Measurements from ENCODE around the gene FZD10. TPM values are rescaled to one million over a fixed set of nuclear protein-coding genes. Genes with fewer than 3 reads are reported as not detected.

Gene FZD10
- total RNA-seq, 1 experiment from 2014 or later: not detected

GRCh38 chr12:130169924-130170323, 7.7 kb downstream of the FZD10 start:
- DNase-seq (ENCODE audit: low read depth, low spot score) (no peak), ATAC-seq (no peak)
- intact Hi-C loops (cut with micrococcal nuclease; ENCODE audit: unreplicated experiment) (no loop called here), in situ Hi-C loops (cut with HindIII; ENCODE audit: low pct_unique_long_range_greater_than_20kb, low sequenced_read_pairs) (no loop called here)
- Histone ChIP-seq H3K9me3 (ENCODE audit: control insufficient read depth, insufficient read depth, low read depth, low read length) (no peaks in the 10 kb centered on the region), H3K27ac (ENCODE audit: low read length) (no peak overlapping the region), H3K4me1 (ENCODE audit: control insufficient read depth, insufficient read depth, low read length) (no peaks in the 10 kb centered on the region), H3K36me3 (ENCODE audit: control insufficient read depth, insufficient read depth, low read length) (no peaks in the 10 kb centered on the region), H3K27me3 (ENCODE audit: control insufficient read depth, insufficient read depth, low read length) (peaks cover 5% of the 10 kb centered on the region), H3K4me3 (ENCODE audit: low read depth in 2 of 2, low read length in 2 of 2) (no peak overlapping the region)
- BruUV-seq (replicated peaks): no TSS peak
- ChIA-PET POLR2A (no interaction called here), CTCF (no interaction called here)
- TF ChIP-seq CTCF (IDR thresholded peaks at IDR 0.05): no peak
- no peak for TF ChIP-seq TCF7L2 (IDR thresholded peaks at IDR 0.05; ENCODE audit: low read depth, low read length)
- no peak for TF ChIP-seq SIN3A (IDR thresholded peaks at IDR 0.05; ENCODE audit: borderline replicate concordance, insufficient read depth, low read depth, low read length)
- no peak for TF ChIP-seq POLR2AphosphoS5 (IDR thresholded peaks at IDR 0.05; ENCODE audit: low read depth, low read length)
- TF ChIP-seq, protein P1, sequence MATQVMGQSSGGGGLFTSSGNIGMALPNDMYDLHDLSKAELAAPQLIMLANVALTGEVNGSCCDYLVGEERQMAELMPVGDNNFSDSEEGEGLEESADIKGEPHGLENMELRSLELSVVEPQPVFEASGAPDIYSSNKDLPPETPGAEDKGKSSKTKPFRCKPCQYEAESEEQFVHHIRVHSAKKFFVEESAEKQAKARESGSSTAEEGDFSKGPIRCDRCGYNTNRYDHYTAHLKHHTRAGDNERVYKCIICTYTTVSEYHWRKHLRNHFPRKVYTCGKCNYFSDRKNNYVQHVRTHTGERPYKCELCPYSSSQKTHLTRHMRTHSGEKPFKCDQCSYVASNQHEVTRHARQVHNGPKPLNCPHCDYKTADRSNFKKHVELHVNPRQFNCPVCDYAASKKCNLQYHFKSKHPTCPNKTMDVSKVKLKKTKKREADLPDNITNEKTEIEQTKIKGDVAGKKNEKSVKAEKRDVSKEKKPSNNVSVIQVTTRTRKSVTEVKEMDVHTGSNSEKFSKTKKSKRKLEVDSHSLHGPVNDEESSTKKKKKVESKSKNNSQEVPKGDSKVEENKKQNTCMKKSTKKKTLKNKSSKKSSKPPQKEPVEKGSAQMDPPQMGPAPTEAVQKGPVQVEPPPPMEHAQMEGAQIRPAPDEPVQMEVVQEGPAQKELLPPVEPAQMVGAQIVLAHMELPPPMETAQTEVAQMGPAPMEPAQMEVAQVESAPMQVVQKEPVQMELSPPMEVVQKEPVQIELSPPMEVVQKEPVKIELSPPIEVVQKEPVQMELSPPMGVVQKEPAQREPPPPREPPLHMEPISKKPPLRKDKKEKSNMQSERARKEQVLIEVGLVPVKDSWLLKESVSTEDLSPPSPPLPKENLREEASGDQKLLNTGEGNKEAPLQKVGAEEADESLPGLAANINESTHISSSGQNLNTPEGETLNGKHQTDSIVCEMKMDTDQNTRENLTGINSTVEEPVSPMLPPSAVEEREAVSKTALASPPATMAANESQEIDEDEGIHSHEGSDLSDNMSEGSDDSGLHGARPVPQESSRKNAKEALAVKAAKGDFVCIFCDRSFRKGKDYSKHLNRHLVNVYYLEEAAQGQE (IDR thresholded peaks at IDR 0.05; ENCODE audit: insufficient read depth in 1 of 2, low read depth in 2 of 2, low read length in 1 of 2): no peak

DNA sequence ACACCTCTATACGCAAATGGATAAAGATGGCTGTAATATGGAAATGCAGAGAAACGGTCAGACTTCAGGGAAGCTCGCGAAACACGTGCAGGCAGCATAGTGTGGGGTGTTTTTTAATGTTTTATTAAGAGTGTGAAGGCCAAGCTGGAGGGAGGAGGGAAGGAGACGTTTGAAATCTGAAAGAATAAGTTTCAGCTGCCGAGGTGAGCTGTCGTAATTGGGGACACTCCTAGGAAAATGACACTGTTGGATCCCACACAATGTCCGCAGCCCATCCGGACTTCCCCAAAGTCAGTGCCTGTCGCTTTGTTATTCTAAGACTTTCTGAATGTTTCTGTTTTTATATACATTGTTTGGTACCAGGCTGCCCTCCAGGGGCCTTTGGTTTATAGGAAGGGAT, 8.3 kb downstream of the FZD10 start:
- Histone ChIP-seq H3K9me3 (ENCODE audit: control insufficient read depth, insufficient read depth, low read depth, low read length) (no peaks in the 10 kb centered on the region), H3K4me3 (ENCODE audit: low read depth in 2 of 2, low read length in 2 of 2) (no peak overlapping the region), H3K36me3 (ENCODE audit: control insufficient read depth, insufficient read depth, low read length) (no peaks in the 10 kb centered on the region), H3K27ac (ENCODE audit: low read length) (no peak overlapping the region), H3K27me3 (ENCODE audit: control insufficient read depth, insufficient read depth, low read length) (peaks cover 5% of the 10 kb centered on the region), H3K4me1 (ENCODE audit: control insufficient read depth, insufficient read depth, low read length) (no peaks in the 10 kb centered on the region)
- in situ Hi-C loops (cut with HindIII; ENCODE audit: low pct_unique_long_range_greater_than_20kb, low sequenced_read_pairs) (no loop called here), intact Hi-C loops (cut with micrococcal nuclease; ENCODE audit: unreplicated experiment) (no loop called here)
- BruUV-seq (replicated peaks): no TSS peak
- ATAC-seq (no peak), DNase-seq (ENCODE audit: low read depth, low spot score) (no peak)
- ChIA-PET CTCF (no interaction called here), POLR2A (no interaction called here)
- TF ChIP-seq CTCF (IDR thresholded peaks at IDR 0.05) (no peak), TCF7L2 (IDR thresholded peaks at IDR 0.05; ENCODE audit: low read depth, low read length) (no peak), SIN3A (IDR thresholded peaks at IDR 0.05; ENCODE audit: borderline replicate concordance, insufficient read depth, low read depth, low read length) (no peak), POLR2AphosphoS5 (IDR thresholded peaks at IDR 0.05; ENCODE audit: low read depth, low read length) (no peak)
- TF ChIP-seq, protein P1 (IDR thresholded peaks at IDR 0.05; ENCODE audit: insufficient read depth in 1 of 2, low read depth in 2 of 2, low read length in 1 of 2): no peak
